HepG2 (cell line): Measurements from ENCODE around the gene TAPBP. TPM values are rescaled to one million over a fixed set of nuclear protein-coding genes. Genes with fewer than 3 reads are reported as not detected.

Source experiments
- ARID5B ChIP-seq: IDR thresholded peaks from 2 replicates; pipeline ENCODE4 v1.4.0; 2020; ENCODE audit warnings: mild to moderate bottlenecking, missing genetic modification reagents
- ATF4 ChIP-seq, 2 experiments: fragments of 450-650 bp in 1 of 2; sonication (generic) in 1 of 2; formaldehyde crosslinking; IDR thresholded peaks; 2 replicates each; pipeline versions ENCODE4 v1.5.0 to v1.8.0; 2020 to 2022; ENCODE audit warnings: mild to moderate bottlenecking in 1 of 2, missing genetic modification reagents in 1 of 2
- CBX2 ChIP-seq, 2 experiments: fragments of 200-600 bp in 1 of 2; sonication (generic); formaldehyde crosslinking in 1 of 2; IDR thresholded peaks; 2 replicates each; pipeline versions ENCODE4 v1.7.0 to v1.8.1; 2018 to 2022; ENCODE audit warnings: low read depth in 2 of 2, low read length in 1 of 2, mild to moderate bottlenecking in 1 of 2, missing genetic modification reagents in 1 of 2
- CTCF ChIP-seq: sonication (generic); formaldehyde crosslinking; IDR thresholded peaks from 2 replicates; pipeline ENCODE4 v1.5.0; 2020; ENCODE audit warnings: mild to moderate bottlenecking, missing genetic modification reagents, moderate library complexity
- HOXD1 ChIP-seq: sonication (generic); formaldehyde crosslinking; IDR thresholded peaks from 2 replicates; pipeline ENCODE4 v1.5.0; 2020; ENCODE audit warnings: missing genetic modification reagents
- ISX ChIP-seq: sonication (generic); formaldehyde crosslinking; conservative IDR thresholded peaks from 2 replicates; pipeline ENCODE4 v1.5.0; 2020; ENCODE audit warnings: missing genetic modification reagents
- PCBP1 ChIP-seq: fragments of 200-400 bp; formaldehyde crosslinking; IDR thresholded peaks from 2 replicates; pipeline ENCODE4 v1.6.1; 2017; ENCODE audit warnings: mild to moderate bottlenecking, low read depth, low read length, borderline replicate concordance
- PRDM4 ChIP-seq: sonication (generic); formaldehyde crosslinking; IDR thresholded peaks from 2 replicates; pipeline ENCODE4 v1.9.0; 2021; ENCODE audit warnings: missing genetic modification reagents, borderline replicate concordance
- RFXANK ChIP-seq: IDR thresholded peaks from 2 replicates; pipeline ENCODE4 v1.6.1; 2016
- ZNF337 ChIP-seq: sonication (generic); formaldehyde crosslinking; IDR thresholded peaks from 2 replicates; pipeline ENCODE4 v1.5.1; 2020; ENCODE audit warnings: missing genetic modification reagents, low read depth, mild to moderate bottlenecking, borderline replicate concordance
- ZNF431 ChIP-seq: sonication (generic); formaldehyde crosslinking; IDR thresholded peaks from 2 replicates; pipeline ENCODE4 v1.9.0; 2022; ENCODE audit warnings: missing genetic modification reagents, low read depth, mild to moderate bottlenecking, borderline replicate concordance
- ZNF710 ChIP-seq: sonication (generic); formaldehyde crosslinking; IDR thresholded peaks from 2 replicates; pipeline ENCODE4 v1.5.0; 2020; ENCODE audit warnings: mild to moderate bottlenecking, missing genetic modification reagents, borderline replicate concordance
- polyA plus RNA-seq, 8 experiments: library from polyadenylated mRNA; depleted of rRNA in 3 of 8; stranded (reverse) in 7 of 8; unstranded in 1 of 8; fragments of >200 nt; fragmentation: Illumina TruSeq in 4 of 8; extraction: Trizol in 4 of 8; gene quantifications; 2 replicates each; pipeline versions ENCODE4 v1.2.1 to v1.2.3, GENCODE V29; 2011 to 2016; ENCODE audit warnings: low read depth in 4 of 8, missing spikeins in 1 of 8, mixed read lengths in 1 of 8; ENCODE audit not compliant: insufficient read depth in 1 of 8
- total RNA-seq, 5 experiments: library from RNA; depleted of rRNA; stranded (reverse); fragments of >200 nt; fragmentation: Illumina TruSeq; extraction: Trizol; gene quantifications; 2 replicates each; pipeline ENCODE4 v1.2.3, GENCODE V29; 2016; ENCODE audit warnings: low read depth in 1 of 5

Gene TAPBP
- total and polyA plus RNA-seq, 2 of the 13 experiments (the other 11 are each of a cell fraction or from before 2014, with no cell fraction given): 27.4 to 32.3 TPM

GRCh38 chr6:33312361-33313104 lies 1.3 kb downstream of the TAPBP start (continued):
- TF ChIP-seq CBX2 (IDR thresholded peaks at IDR 0.05; ENCODE audit: low read depth, low read length) (no peak), CBX2 (CRISPR knock-in tag; IDR thresholded peaks at IDR 0.05; ENCODE audit: low read depth) (no peak), ZNF710 (CRISPR knock-in tag) (no peak; the same call in 1 of the 2 replicates), RFXANK (CRISPR knock-in tag) (no peak), ATF4 (CRISPR knock-in tag; IDR thresholded peaks at IDR 0.05) (peak in 1 of 2 experiments; percentile 42; a peak in 1 of 4 replicates), PCBP1 (0 out of 2 replicates have a peak, but pooled peaks have one; percentile 31), ARID5B (CRISPR knock-in tag) (peak; percentile 32; the same call in 1 of the 2 replicates), CTCF (CRISPR knock-in tag) (peak; percentile 63), HOXD1 (CRISPR knock-in tag) (no peak), ZNF431 (no peak), ZNF337 (no peak), PRDM4 (no peak), ISX (CRISPR knock-in tag) (no peak)
